HepG2 (cell line): ENCODE data around the gene NAPSA. TPM values are rescaled to one million over a fixed set of nuclear protein-coding genes. Genes with fewer than 3 reads are reported as not detected.
A peak's percentile ranks its signal among the peaks of the same experiment; 100 is the strongest.

Source experiments
- CC2D1A ChIP-seq: sonication (generic); formaldehyde crosslinking; IDR thresholded peaks from 2 replicates; pipeline ENCODE4 v1.8.1; 2023; ENCODE audit warnings: mild to moderate bottlenecking, missing genetic modification reagents
- KDM4B ChIP-seq: sonication (generic); formaldehyde crosslinking; IDR thresholded peaks from 2 replicates; pipeline ENCODE4 v1.4.0; 2020; ENCODE audit warnings: missing genetic modification reagents
- KLF9 ChIP-seq: IDR thresholded peaks from 2 replicates; pipeline ENCODE4 v1.6.1; 2016; ENCODE audit warnings: low read depth
- NAIF1 ChIP-seq: sonication (generic); formaldehyde crosslinking; IDR thresholded peaks from 2 replicates; pipeline ENCODE4 v1.5.0; 2020; ENCODE audit warnings: mild to moderate bottlenecking, missing genetic modification reagents, borderline replicate concordance
- RFXAP ChIP-seq: sonication (generic); formaldehyde crosslinking; IDR thresholded peaks from 2 replicates; pipeline ENCODE4 v1.4.0; 2020; ENCODE audit warnings: missing genetic modification reagents, borderline replicate concordance
- SALL1 ChIP-seq: sonication (generic); formaldehyde crosslinking; IDR thresholded peaks from 2 replicates; pipeline ENCODE4 v1.8.0; 2022; ENCODE audit warnings: mild to moderate bottlenecking, missing genetic modification reagents
- SNAI1 ChIP-seq: sonication (generic); formaldehyde crosslinking; IDR thresholded peaks from 2 replicates; pipeline ENCODE4 v1.5.0; 2020; ENCODE audit warnings: mild to moderate bottlenecking, missing genetic modification reagents, borderline replicate concordance
- SNAPC4 ChIP-seq: sonication (generic); formaldehyde crosslinking; IDR thresholded peaks from 2 replicates; pipeline ENCODE4 v1.4.0; 2020; ENCODE audit warnings: mild to moderate bottlenecking, missing genetic modification reagents
- SSRP1 ChIP-seq: IDR thresholded peaks from 2 replicates; pipeline ENCODE4 v1.6.1; 2016; ENCODE audit warnings: control low read depth
- ZFYVE20 ChIP-seq: sonication (generic); formaldehyde crosslinking; IDR thresholded peaks from 2 replicates; pipeline ENCODE4 v1.8.0; 2023; ENCODE audit warnings: low read depth, mild to moderate bottlenecking, moderate library complexity, missing genetic modification reagents, borderline replicate concordance
- ZNF230 ChIP-seq: sonication (generic); formaldehyde crosslinking; IDR thresholded peaks from 2 replicates; pipeline ENCODE4 v1.4.0; 2020; ENCODE audit warnings: mild to moderate bottlenecking, missing genetic modification reagents
- ZNF607 ChIP-seq: sonication (generic); formaldehyde crosslinking; IDR thresholded peaks from 2 replicates; pipeline ENCODE4 v1.5.1; 2020; ENCODE audit warnings: missing genetic modification reagents, mild to moderate bottlenecking, borderline replicate concordance
- ZNF639 ChIP-seq: conservative IDR thresholded peaks from 2 replicates; pipeline ENCODE4 v1.6.1; 2018; ENCODE audit warnings: missing genetic modification reagents
- polyA plus RNA-seq, 8 experiments: library from polyadenylated mRNA; depleted of rRNA in 3 of 8; stranded (reverse) in 7 of 8; unstranded in 1 of 8; fragments of >200 nt; fragmentation: Illumina TruSeq in 4 of 8; extraction: Trizol in 4 of 8; gene quantifications; 2 replicates each; pipeline versions ENCODE4 v1.2.1 to v1.2.3, GENCODE V29; 2011 to 2016; ENCODE audit warnings: low read depth in 4 of 8, missing spikeins in 1 of 8, mixed read lengths in 1 of 8; ENCODE audit not compliant: insufficient read depth in 1 of 8
- total RNA-seq, 5 experiments: library from RNA; depleted of rRNA; stranded (reverse); fragments of >200 nt; fragmentation: Illumina TruSeq; extraction: Trizol; gene quantifications; 2 replicates each; pipeline ENCODE4 v1.2.3, GENCODE V29; 2016; ENCODE audit warnings: low read depth in 1 of 5
- TF ChIP-seq, protein P1 (sequence below): sonication (generic); formaldehyde crosslinking; conservative IDR thresholded peaks from 2 replicates; pipeline ENCODE4 v1.4.0; 2020; ENCODE audit warnings: mild to moderate bottlenecking, missing genetic modification reagents, moderate library complexity

Gene NAPSA
- total and polyA plus RNA-seq, 2 of the 13 experiments (the other 11 are each of a cell fraction or from before 2014, with no cell fraction given), result not detected

- TF ChIP-seq ZNF230 (CRISPR knock-in tag) (no peak; the same call in 1 of the 2 replicates), SSRP1 (no peak), SNAI1 (CRISPR knock-in tag) (no peak; the same call in 1 of the 2 replicates), NAIF1 (CRISPR knock-in tag) (no peak), ZNF607 (CRISPR knock-in tag) (no peak), CC2D1A (CRISPR knock-in tag) (no peak), ZNF639 (CRISPR knock-in tag) (no peak), SNAPC4 (CRISPR knock-in tag) (no peak), KLF9 (CRISPR knock-in tag) (0 out of 2 replicates have a peak, but pooled peaks have one; percentile 69), KDM4B (no peak), SALL1 (peak; percentile 65; the same call in 1 of the 2 replicates), RFXAP (CRISPR knock-in tag) (peak; percentile 51; the same call in 1 of the 2 replicates), ZFYVE20 (no peak)
- TF ChIP-seq, protein P1, sequence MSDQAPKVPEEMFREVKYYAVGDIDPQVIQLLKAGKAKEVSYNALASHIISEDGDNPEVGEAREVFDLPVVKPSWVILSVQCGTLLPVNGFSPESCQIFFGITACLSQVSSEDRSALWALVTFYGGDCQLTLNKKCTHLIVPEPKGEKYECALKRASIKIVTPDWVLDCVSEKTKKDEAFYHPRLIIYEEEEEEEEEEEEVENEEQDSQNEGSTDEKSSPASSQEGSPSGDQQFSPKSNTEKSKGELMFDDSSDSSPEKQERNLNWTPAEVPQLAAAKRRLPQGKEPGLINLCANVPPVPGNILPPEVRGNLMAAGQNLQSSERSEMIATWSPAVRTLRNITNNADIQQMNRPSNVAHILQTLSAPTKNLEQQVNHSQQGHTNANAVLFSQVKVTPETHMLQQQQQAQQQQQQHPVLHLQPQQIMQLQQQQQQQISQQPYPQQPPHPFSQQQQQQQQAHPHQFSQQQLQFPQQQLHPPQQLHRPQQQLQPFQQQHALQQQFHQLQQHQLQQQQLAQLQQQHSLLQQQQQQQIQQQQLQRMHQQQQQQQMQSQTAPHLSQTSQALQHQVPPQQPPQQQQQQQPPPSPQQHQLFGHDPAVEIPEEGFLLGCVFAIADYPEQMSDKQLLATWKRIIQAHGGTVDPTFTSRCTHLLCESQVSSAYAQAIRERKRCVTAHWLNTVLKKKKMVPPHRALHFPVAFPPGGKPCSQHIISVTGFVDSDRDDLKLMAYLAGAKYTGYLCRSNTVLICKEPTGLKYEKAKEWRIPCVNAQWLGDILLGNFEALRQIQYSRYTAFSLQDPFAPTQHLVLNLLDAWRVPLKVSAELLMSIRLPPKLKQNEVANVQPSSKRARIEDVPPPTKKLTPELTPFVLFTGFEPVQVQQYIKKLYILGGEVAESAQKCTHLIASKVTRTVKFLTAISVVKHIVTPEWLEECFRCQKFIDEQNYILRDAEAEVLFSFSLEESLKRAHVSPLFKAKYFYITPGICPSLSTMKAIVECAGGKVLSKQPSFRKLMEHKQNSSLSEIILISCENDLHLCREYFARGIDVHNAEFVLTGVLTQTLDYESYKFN (CRISPR knock-in tag), result peak; percentile 59
These were observed 18.6 kb upstream of the NAPSA start, which contains the start of gene POLD1 (continued) for GRCh38 chr19:50383852-50384684.
